PFSK-1 (cell line): ENCODE measurements around the gene DDX54.

ENCODE experiments used
- FOXP2 ChIP-seq: optimal IDR thresholded peaks from 2 replicates; pipeline ENCODE3; 2011; ENCODE audit warnings: borderline replicate concordance, control low read depth, inconsistent platforms; ENCODE audit not compliant: insufficient read depth; ENCODE audit errors: extremely low read length, extremely low read depth
- POLR2AphosphoS5 ChIP-seq: IDR thresholded peaks from 2 replicates; pipeline ENCODE4 v1.6.1; 2012; ENCODE audit warnings: low read depth, mild to moderate bottlenecking, control low read depth, low read length, moderate library complexity
- REST ChIP-seq, 2 experiments: IDR thresholded peaks; 2 replicates each; pipeline versions ENCODE4 v1.6.1 to v1.8.0; 2011 to 2012; ENCODE audit warnings: low read depth in 2 of 2, low read length in 2 of 2, control low read depth in 1 of 2, inconsistent platforms in 1 of 2, mild to moderate bottlenecking in 1 of 2, moderate library complexity in 1 of 2; ENCODE audit not compliant: insufficient read depth in 1 of 2
- SIN3A ChIP-seq: IDR thresholded peaks from 2 replicates; pipeline ENCODE4 v1.6.1; 2012; ENCODE audit warnings: mild to moderate bottlenecking, low read length, moderate library complexity, borderline replicate concordance; ENCODE audit not compliant: insufficient read depth
- TAF1 ChIP-seq: IDR thresholded peaks from 2 replicates; pipeline ENCODE4 v1.6.1; 2012; ENCODE audit warnings: low read length, control low read depth, borderline replicate concordance; ENCODE audit not compliant: insufficient read depth

- no peak for TF ChIP-seq POLR2AphosphoS5
- TF ChIP-seq TAF1 = no peak
- TF ChIP-seq REST (IDR thresholded peaks at IDR 0.05; ENCODE audit: insufficient read depth in 1 of 2, low read depth in 2 of 2, low read length in 2 of 2) = no peak
- TF ChIP-seq FOXP2 = no peak
- TF ChIP-seq SIN3A = no peak
Observed at GRCh38 chr12:113201187-113202177, 16.2 kb upstream of the DDX54 start.
